Adrenal gland (tissue), 12 donors: ENCODE measurements around the gene GRIP1. TPM values are rescaled to one million over a fixed set of nuclear protein-coding genes. Genes with fewer than 3 reads are reported as not detected.

Experiments
- DNase-seq, 7 donors: peaks; one replicate each; pipeline ENCODE4 v3.0.0-alpha.2; 2019 to 2020
- H3K27ac ChIP-seq, 5 donors: fragments of 200-600 bp; sonication (generic) in 4 of 5; 1 replicate in 3 of 5; 2 replicates in 2 of 5; pipeline versions ENCODE4 v1.5.1 to v1.8.0; 2016 to 2020; ENCODE audit warnings: mild to moderate bottlenecking in 1 of 5
- H3K27me3 ChIP-seq: fragments of 200-600 bp; 2 replicates; pipeline ENCODE4 v1.8.0; 2021
- H3K36me3 ChIP-seq, 2 donors: fragments of 200-600 bp; replicated peaks in 1 of 2; 1 replicate in 1 of 2; 2 replicates in 1 of 2; pipeline versions ENCODE4 v1.5.1 to v1.8.0; 2018 to 2022
- H3K4me1 ChIP-seq, 2 donors: fragments of 200-600 bp; replicated peaks in 1 of 2; 1 replicate in 1 of 2; 2 replicates in 1 of 2; pipeline versions ENCODE4 v1.5.1 to v1.8.0; 2018 to 2021
- H3K4me3 ChIP-seq, 4 donors: fragments of 200-600 bp; sonication (generic) in 3 of 4; one replicate each; pipeline ENCODE4 v1.5.1; 2016 to 2018
- H3K9me3 ChIP-seq, 3 donors: fragments of 200-600 bp; sonication (generic) in 1 of 3; replicated peaks in 1 of 3; 1 replicate in 2 of 3; 2 replicates in 1 of 3; pipeline versions ENCODE4 v1.5.1 to v1.8.0; 2016 to 2021
- CTCF ChIP-seq, 6 experiments: fragments of 450-650 bp in 4 of 6; fragments of 200-600 bp in 2 of 6; sonication (generic) in 1 of 6; IDR thresholded peaks; 1 replicate in 5 of 6; 2 replicates in 1 of 6; pipeline versions ENCODE4 v1.5.1 to v1.8.0; 2016 to 2021; ENCODE audit warnings: antibody characterized with exemption in 6 of 6, mild to moderate bottlenecking in 2 of 6, moderate library complexity in 1 of 6
- POLR2A ChIP-seq, 2 donors: fragments of 450-650 bp; IDR thresholded peaks; one replicate each; pipeline ENCODE4 v1.6.1; 2017; ENCODE audit warnings: antibody characterized with exemption in 2 of 2, mild to moderate bottlenecking in 2 of 2, moderate library complexity in 1 of 2
- WGBS, 4 donors: extraction: QIAGEN DNeasy Blood & Tissue Kit in 2 of 4; methylation state at CpG; one replicate each; pipeline versions ENCODE4 v1.1.5 to v1.1.7; 2013 to 2017; 5-methylcytosine and 5-hydroxymethylcytosine counted together
- intact Hi-C, 2 donors: fragments of 100-400 bp; cut with DNase I; formaldehyde crosslinking; loops; one replicate each; pipeline versions ENCODE4 v1.14.1 to v1.15.0; 2022 to 2023
- polyA plus RNA-seq, 3 donors: library from polyadenylated mRNA; stranded (reverse); fragments of 200-250 nt in 2 of 3; fragments of 350-450 nt in 1 of 3; fragmentation: Illumina TruSeq in 1 of 3; extraction: RNeasy Lipid Tissue Mini Kit (QIAGEN cat#74804) in 1 of 3; gene quantifications; one replicate each; pipeline ENCODE4 v1.2.3, GENCODE V29; 2013 to 2014
- total RNA-seq, 9 donors: library from RNA; depleted of rRNA in 4 of 9; stranded (reverse); fragments of >200 nt in 4 of 9; fragments of 120-200 nt in 1 of 9; fragmentation: NEBNext Ultra II Directional in 1 of 9; extraction: Animal tissue kit (Norgen Biotek cat#: 25700) in 1 of 9; gene quantifications; one replicate each; pipeline versions ENCODE4 v1.1.0 to v1.2.4, GENCODE V29; 2013 to 2023
- donor health status: healthy with polysubstance abuse.
- donor health status: Bipolar disorder and iron deficiency.
- donor health status: DM: yes; HTN: yes; CAD: no.
- donor health status: DM: no; HTN: no; CAD: no.
- donor health status: DM: no; HTN: no; CAD: no.
- donor health status: DM: yes; HTN: yes; CAD: no.

Gene GRIP1
- total and polyA plus RNA-seq, 12 donors: 0.54 to 10.8 (median 2.4) TPM

- Histone ChIP-seq H3K4me3 (no peak overlapping the region), H3K27me3 (no peaks in the 10 kb centered on the region), H3K4me1 (no peaks in the 10 kb centered on the region), H3K9me3 (no peaks in the 10 kb centered on the region), H3K27ac (no peak overlapping the region), H3K36me3 (no peaks in the 10 kb centered on the region)
- no peak for DNase-seq
- no peak for TF ChIP-seq CTCF (IDR thresholded peaks at IDR 0.05)
- TF ChIP-seq POLR2A (IDR thresholded peaks at IDR 0.05): no peak
- intact Hi-C loops: no loop called here
- WGBS, 4 donors: 92 to 94% (median 92%) methylated on average over 2 of the region's 2 CpGs
Observed at GRCh38 chr12:66351301-66351700, 327.6 kb downstream of the GRIP1 start.

- DNase-seq: no peak
- H3K9me3 ChIP-seq: no peaks in the 10 kb centered on the region
- WGBS, 4 donors: 96 to 100% (median 100%) methylated on average over 2 of the region's 2 CpGs
- no peaks in the 10 kb centered on the region for H3K36me3 ChIP-seq
- H3K4me1 ChIP-seq: no peaks in the 10 kb centered on the region
- no peak overlapping the region for H3K27ac ChIP-seq
- H3K4me3 ChIP-seq: no peak overlapping the region
- intact Hi-C loops: no loop called here
- TF ChIP-seq CTCF (IDR thresholded peaks at IDR 0.05): no peak
- no peak for TF ChIP-seq POLR2A (IDR thresholded peaks at IDR 0.05)
- H3K27me3 ChIP-seq: no peaks in the 10 kb centered on the region
Observed at GRCh38 chr12:66345956-66346355, 332.9 kb downstream of the GRIP1 start.

GRCh38 chr12:66345212-66345611 lies 333.7 kb downstream of the GRIP1 start:
- Histone ChIP-seq H3K27me3 (no peaks in the 10 kb centered on the region), H3K27ac (no peak overlapping the region), H3K4me1 (no peaks in the 10 kb centered on the region), H3K4me3 (no peak overlapping the region), H3K9me3 (no peaks in the 10 kb centered on the region), H3K36me3 (no peaks in the 10 kb centered on the region)
- intact Hi-C loops: no loop called here
- no peak for TF ChIP-seq POLR2A (IDR thresholded peaks at IDR 0.05)
- no peak for TF ChIP-seq CTCF (IDR thresholded peaks at IDR 0.05)
- 77 to 83% (median 82%) methylated on average over 3 of the region's 3 CpGs for WGBS, 4 donors
- DNase-seq: no peak

DNA sequence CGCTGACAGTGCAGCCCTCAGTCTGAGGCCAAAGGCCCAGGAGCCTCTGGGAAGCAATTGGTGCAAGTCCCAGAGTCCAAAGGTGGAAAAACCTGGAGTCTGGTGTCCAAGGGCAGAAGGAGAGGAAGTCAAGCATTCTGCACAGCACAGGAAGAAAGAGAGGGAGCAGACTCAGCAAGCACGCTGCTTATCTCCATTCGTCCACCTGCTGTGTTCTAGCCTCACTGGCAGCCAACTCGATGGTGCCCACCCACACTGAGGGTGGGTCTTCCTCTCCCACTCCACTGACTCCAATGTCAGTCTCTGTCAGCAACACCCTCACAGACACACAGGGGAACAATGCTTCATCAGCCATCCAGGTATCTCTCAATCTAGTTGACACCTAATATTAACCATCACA lies 337.8 kb downstream of the GRIP1 start:
- WGBS, 4 donors: 90 to 95% (median 95%) methylated on average over 4 of the region's 4 CpGs
- H3K27ac ChIP-seq: no peak overlapping the region
- intact Hi-C loops: no loop called here
- no peaks in the 10 kb centered on the region for H3K9me3 ChIP-seq
- TF ChIP-seq CTCF (IDR thresholded peaks at IDR 0.05) (no peak), POLR2A (IDR thresholded peaks at IDR 0.05) (no peak)
- H3K4me3 ChIP-seq: no peak overlapping the region
- H3K36me3 ChIP-seq: no peaks in the 10 kb centered on the region
- no peaks in the 10 kb centered on the region for H3K27me3 ChIP-seq
- H3K4me1 ChIP-seq: no peaks in the 10 kb centered on the region
- no peak for DNase-seq
